Measurements from ENCODE around the gene ARHGAP21.

ARHGAP21 gene

GRCh38 chr10:24694086-24694485 lies 29.6 kb downstream of the ARHGAP21 start:
- Histone ChIP-seq H3K4me1 (ENCODE audit: control insufficient read depth, insufficient read depth, low read length) (no peaks in the 10 kb centered on the region), H3K27ac (ENCODE audit: insufficient read depth, low read depth, low read length, poor library complexity, severe bottlenecking) (no peak overlapping the region), H3K4me3 (ENCODE audit: insufficient read depth, low read depth, low read length) (no peak overlapping the region), H3K9me3 (ENCODE audit: control insufficient read depth, low read length) (no peaks in the 10 kb centered on the region), H3K36me3 (ENCODE audit: control insufficient read depth, insufficient read depth, low read length) (no peaks in the 10 kb centered on the region), H3K27me3 (ENCODE audit: control insufficient read depth, insufficient read depth, low read length, poor library complexity, severe bottlenecking) (no peaks in the 10 kb centered on the region)
- WGBS, 2 experiments, result 96 to 97% methylated on average over 5 of the region's 5 CpGs

- 86 to 92% methylated on average over 3 of the region's 4 CpGs for WGBS, 2 experiments
Observed at GRCh38 chr10:24690961-24691512, 32.6 kb downstream of the ARHGAP21 start.

GRCh38 chr10:24685958-24686540 lies 37.6 kb downstream of the ARHGAP21 start:
- H3K36me3 ChIP-seq (ENCODE audit: control insufficient read depth, insufficient read depth, low read length), result no peaks in the 10 kb centered on the region
- H3K27me3 ChIP-seq (ENCODE audit: control insufficient read depth, insufficient read depth, low read length, poor library complexity, severe bottlenecking), result no peaks in the 10 kb centered on the region
- no peak overlapping the region for H3K27ac ChIP-seq (ENCODE audit: insufficient read depth, low read depth, low read length, poor library complexity, severe bottlenecking)
- H3K4me3 ChIP-seq (ENCODE audit: insufficient read depth, low read depth, low read length), result no peak overlapping the region
- 95 to 98% methylated on average over 3 of the region's 4 CpGs for WGBS, 2 experiments
- peaks cover 2% of the 10 kb centered on the region for H3K9me3 ChIP-seq (ENCODE audit: control insufficient read depth, low read length)
- no peaks in the 10 kb centered on the region for H3K4me1 ChIP-seq (ENCODE audit: control insufficient read depth, insufficient read depth, low read length)

More at GRCh38 chr10:24690961-24691512, 32.6 kb downstream of the ARHGAP21 start:
- H3K4me3 ChIP-seq (ENCODE audit: insufficient read depth, low read depth, low read length), result no peak overlapping the region
- H3K4me1 ChIP-seq (ENCODE audit: control insufficient read depth, insufficient read depth, low read length), result no peaks in the 10 kb centered on the region
- H3K9me3 ChIP-seq (ENCODE audit: control insufficient read depth, low read length), result no peaks in the 10 kb centered on the region
- no peaks in the 10 kb centered on the region for H3K27me3 ChIP-seq (ENCODE audit: control insufficient read depth, insufficient read depth, low read length, poor library complexity, severe bottlenecking)
- H3K27ac ChIP-seq (ENCODE audit: insufficient read depth, low read depth, low read length, poor library complexity, severe bottlenecking), result no peak overlapping the region
- H3K36me3 ChIP-seq (ENCODE audit: control insufficient read depth, insufficient read depth, low read length), result no peaks in the 10 kb centered on the region

GRCh38 chr10:24683554-24683953 lies 40.1 kb downstream of the ARHGAP21 start:
- H3K36me3 ChIP-seq (ENCODE audit: control insufficient read depth, insufficient read depth, low read length), result no peaks in the 10 kb centered on the region
- H3K27me3 ChIP-seq (ENCODE audit: control insufficient read depth, insufficient read depth, low read length, poor library complexity, severe bottlenecking), result no peaks in the 10 kb centered on the region
- H3K9me3 ChIP-seq (ENCODE audit: control insufficient read depth, low read length), result peaks cover 5% of the 10 kb centered on the region
- no peak overlapping the region for H3K27ac ChIP-seq (ENCODE audit: insufficient read depth, low read depth, low read length, poor library complexity, severe bottlenecking)
- H3K4me1 ChIP-seq (ENCODE audit: control insufficient read depth, insufficient read depth, low read length), result no peaks in the 10 kb centered on the region
- H3K4me3 ChIP-seq (ENCODE audit: insufficient read depth, low read depth, low read length), result no peak overlapping the region

GRCh38 chr10:24681572-24682088 lies 42.1 kb downstream of the ARHGAP21 start:
- Histone ChIP-seq H3K4me3 (ENCODE audit: insufficient read depth, low read depth, low read length) (no peak overlapping the region), H3K36me3 (ENCODE audit: control insufficient read depth, insufficient read depth, low read length) (no peaks in the 10 kb centered on the region), H3K9me3 (ENCODE audit: control insufficient read depth, low read length) (peaks cover 5% of the 10 kb centered on the region), H3K27ac (ENCODE audit: insufficient read depth, low read depth, low read length, poor library complexity, severe bottlenecking) (no peak overlapping the region), H3K27me3 (ENCODE audit: control insufficient read depth, insufficient read depth, low read length, poor library complexity, severe bottlenecking) (no peaks in the 10 kb centered on the region), H3K4me1 (ENCODE audit: control insufficient read depth, insufficient read depth, low read length) (no peaks in the 10 kb centered on the region)
- WGBS, 2 experiments, result 92 to 93% methylated on average over 6 of the region's 6 CpGs

- Histone ChIP-seq H3K27ac (ENCODE audit: insufficient read depth, low read depth, low read length, poor library complexity, severe bottlenecking) (no peak overlapping the region), H3K27me3 (ENCODE audit: control insufficient read depth, insufficient read depth, low read length, poor library complexity, severe bottlenecking) (no peaks in the 10 kb centered on the region), H3K9me3 (ENCODE audit: control insufficient read depth, low read length) (peaks cover 5% of the 10 kb centered on the region), H3K4me1 (ENCODE audit: control insufficient read depth, insufficient read depth, low read length) (no peaks in the 10 kb centered on the region), H3K36me3 (ENCODE audit: control insufficient read depth, insufficient read depth, low read length) (no peaks in the 10 kb centered on the region), H3K4me3 (ENCODE audit: insufficient read depth, low read depth, low read length) (no peak overlapping the region)
- 94 to 96% methylated on average over 2 to 3 of the region's 3 CpGs for WGBS, 2 experiments
Observed at GRCh38 chr10:24680647-24681524, 42.8 kb downstream of the ARHGAP21 start.

- Histone ChIP-seq H3K36me3 (ENCODE audit: control insufficient read depth, insufficient read depth, low read length) (no peaks in the 10 kb centered on the region), H3K9me3 (ENCODE audit: control insufficient read depth, low read length) (peaks cover 3% of the 10 kb centered on the region)
- WGBS, 2 experiments, result 85 to 95% methylated on average over 2 of the region's 2 CpGs
Observed at GRCh38 chr10:24678757-24679156, 44.9 kb downstream of the ARHGAP21 start.

GRCh38 chr10:24674892-24675632 lies 48.6 kb downstream of the ARHGAP21 start:
- WGBS, 2 experiments, result 93 to 100% methylated on average over 2 to 3 of the region's 5 CpGs
- Histone ChIP-seq H3K4me3 (ENCODE audit: insufficient read depth, low read depth, low read length) (no peak overlapping the region), H3K4me1 (ENCODE audit: control insufficient read depth, insufficient read depth, low read length) (no peaks in the 10 kb centered on the region), H3K9me3 (ENCODE audit: control insufficient read depth, low read length) (peaks cover 3% of the 10 kb centered on the region), H3K27ac (ENCODE audit: insufficient read depth, low read depth, low read length, poor library complexity, severe bottlenecking) (no peak overlapping the region), H3K27me3 (ENCODE audit: control insufficient read depth, insufficient read depth, low read length, poor library complexity, severe bottlenecking) (no peaks in the 10 kb centered on the region), H3K36me3 (ENCODE audit: control insufficient read depth, insufficient read depth, low read length) (no peaks in the 10 kb centered on the region)

More at GRCh38 chr10:24678757-24679156, 44.9 kb downstream of the ARHGAP21 start:
- no peak overlapping the region for H3K4me3 ChIP-seq (ENCODE audit: insufficient read depth, low read depth, low read length)
- H3K27me3 ChIP-seq (ENCODE audit: control insufficient read depth, insufficient read depth, low read length, poor library complexity, severe bottlenecking), result no peaks in the 10 kb centered on the region
- no peaks in the 10 kb centered on the region for H3K4me1 ChIP-seq (ENCODE audit: control insufficient read depth, insufficient read depth, low read length)
- no peak overlapping the region for H3K27ac ChIP-seq (ENCODE audit: insufficient read depth, low read depth, low read length, poor library complexity, severe bottlenecking)

GRCh38 chr10:24670964-24671670 lies 52.6 kb downstream of the ARHGAP21 start:
- H3K4me1 ChIP-seq (ENCODE audit: control insufficient read depth, insufficient read depth, low read length), result no peaks in the 10 kb centered on the region
- H3K4me3 ChIP-seq (ENCODE audit: insufficient read depth, low read depth, low read length), result no peak overlapping the region
- no peaks in the 10 kb centered on the region for H3K36me3 ChIP-seq (ENCODE audit: control insufficient read depth, insufficient read depth, low read length)
- no peak overlapping the region for H3K27ac ChIP-seq (ENCODE audit: insufficient read depth, low read depth, low read length, poor library complexity, severe bottlenecking)
- WGBS, 2 experiments, result 90 to 92% methylated on average over 3 of the region's 3 CpGs
- H3K9me3 ChIP-seq (ENCODE audit: control insufficient read depth, low read length), result no peaks in the 10 kb centered on the region
- H3K27me3 ChIP-seq (ENCODE audit: control insufficient read depth, insufficient read depth, low read length, poor library complexity, severe bottlenecking), result no peaks in the 10 kb centered on the region
